ENCODE results near the gene ATP6V0D1.

DNA sequence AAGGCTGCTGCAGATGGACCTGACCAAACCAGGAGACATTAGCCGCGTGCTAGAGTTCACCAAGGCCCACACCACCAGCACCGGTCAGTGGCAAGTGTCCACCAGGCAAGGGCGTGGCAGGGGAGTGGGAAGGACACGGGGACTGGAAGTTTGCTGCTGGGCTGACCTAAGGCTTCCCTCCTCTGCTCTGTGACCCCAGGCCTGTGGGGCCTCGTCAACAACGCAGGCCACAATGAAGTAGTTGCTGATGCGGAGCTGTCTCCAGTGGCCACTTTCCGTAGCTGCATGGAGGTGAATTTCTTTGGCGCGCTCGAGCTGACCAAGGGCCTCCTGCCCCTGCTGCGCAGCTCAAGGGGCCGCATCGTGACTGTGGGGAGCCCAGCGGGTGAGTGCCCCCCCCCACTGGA, 45.2 kb downstream of the ATP6V0D1 start:
- TF ChIP-seq POLR2A (IDR thresholded peaks at IDR 0.05; ENCODE audit: low read depth, low read length) (no peak), TAF1 (IDR thresholded peaks at IDR 0.05; ENCODE audit: low read depth, low read length) (no peak), POLR2AphosphoS5 (IDR thresholded peaks at IDR 0.05; ENCODE audit: low read depth, low read length) (no peak), POU2F2 (IDR thresholded peaks at IDR 0.05; ENCODE audit: low read depth, low read length) (no peak)

All from GM12891 (cell line).